ENCODE measurements around the gene GINS1. TPM values are rescaled to one million over a fixed set of nuclear protein-coding genes. Genes with fewer than 3 reads are reported as not detected.

Gene GINS1
- total RNA-seq, 4 donors from 2014 or later = 0.44 to 1.5 (median 0.89) TPM; not detected in 1

DNA sequence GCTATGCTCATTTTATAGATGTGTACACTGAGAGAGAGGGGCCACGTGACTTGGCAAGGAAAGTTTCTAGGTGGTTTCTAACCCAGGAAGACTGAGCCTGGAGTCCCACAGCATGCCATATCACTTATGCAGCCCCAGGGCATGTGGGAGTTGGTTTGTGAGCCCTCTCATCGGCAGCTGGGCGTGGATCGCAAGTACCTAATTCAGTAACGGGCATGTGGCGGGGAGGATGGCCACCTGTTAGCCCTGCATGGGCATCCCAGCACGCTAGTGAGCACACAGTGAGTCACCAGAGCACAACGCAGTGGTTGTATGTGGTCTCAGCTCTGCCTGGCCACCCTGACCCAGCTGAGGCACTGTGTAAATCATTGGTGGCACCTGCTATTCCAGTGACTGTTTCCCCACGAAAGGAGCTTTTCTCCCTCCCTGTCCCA lies 89.5 kb downstream of the GINS1 start:
- DNase-seq = no peak
- Histone ChIP-seq H3K27ac (no peak overlapping the region), H3K4me3 (replicated peaks in 1 of 3) (no peak overlapping the region), H3K36me3 (no peaks in the 10 kb centered on the region), H3K4me1 (no peaks in the 10 kb centered on the region), H3K27me3 (no peaks in the 10 kb centered on the region), H3K9me3 (no peaks in the 10 kb centered on the region)
- no peak for TF ChIP-seq POLR2A (IDR thresholded peaks at IDR 0.05)
- TF ChIP-seq, protein P1, sequence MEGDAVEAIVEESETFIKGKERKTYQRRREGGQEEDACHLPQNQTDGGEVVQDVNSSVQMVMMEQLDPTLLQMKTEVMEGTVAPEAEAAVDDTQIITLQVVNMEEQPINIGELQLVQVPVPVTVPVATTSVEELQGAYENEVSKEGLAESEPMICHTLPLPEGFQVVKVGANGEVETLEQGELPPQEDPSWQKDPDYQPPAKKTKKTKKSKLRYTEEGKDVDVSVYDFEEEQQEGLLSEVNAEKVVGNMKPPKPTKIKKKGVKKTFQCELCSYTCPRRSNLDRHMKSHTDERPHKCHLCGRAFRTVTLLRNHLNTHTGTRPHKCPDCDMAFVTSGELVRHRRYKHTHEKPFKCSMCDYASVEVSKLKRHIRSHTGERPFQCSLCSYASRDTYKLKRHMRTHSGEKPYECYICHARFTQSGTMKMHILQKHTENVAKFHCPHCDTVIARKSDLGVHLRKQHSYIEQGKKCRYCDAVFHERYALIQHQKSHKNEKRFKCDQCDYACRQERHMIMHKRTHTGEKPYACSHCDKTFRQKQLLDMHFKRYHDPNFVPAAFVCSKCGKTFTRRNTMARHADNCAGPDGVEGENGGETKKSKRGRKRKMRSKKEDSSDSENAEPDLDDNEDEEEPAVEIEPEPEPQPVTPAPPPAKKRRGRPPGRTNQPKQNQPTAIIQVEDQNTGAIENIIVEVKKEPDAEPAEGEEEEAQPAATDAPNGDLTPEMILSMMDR (IDR thresholded peaks at IDR 0.05) = no peak
- intact Hi-C loops (cut with DNase I) = no loop called here
- 86 to 93% methylated on average over 2 to 9 of the region's 9 CpGs for WGBS, 2 donors

DNA sequence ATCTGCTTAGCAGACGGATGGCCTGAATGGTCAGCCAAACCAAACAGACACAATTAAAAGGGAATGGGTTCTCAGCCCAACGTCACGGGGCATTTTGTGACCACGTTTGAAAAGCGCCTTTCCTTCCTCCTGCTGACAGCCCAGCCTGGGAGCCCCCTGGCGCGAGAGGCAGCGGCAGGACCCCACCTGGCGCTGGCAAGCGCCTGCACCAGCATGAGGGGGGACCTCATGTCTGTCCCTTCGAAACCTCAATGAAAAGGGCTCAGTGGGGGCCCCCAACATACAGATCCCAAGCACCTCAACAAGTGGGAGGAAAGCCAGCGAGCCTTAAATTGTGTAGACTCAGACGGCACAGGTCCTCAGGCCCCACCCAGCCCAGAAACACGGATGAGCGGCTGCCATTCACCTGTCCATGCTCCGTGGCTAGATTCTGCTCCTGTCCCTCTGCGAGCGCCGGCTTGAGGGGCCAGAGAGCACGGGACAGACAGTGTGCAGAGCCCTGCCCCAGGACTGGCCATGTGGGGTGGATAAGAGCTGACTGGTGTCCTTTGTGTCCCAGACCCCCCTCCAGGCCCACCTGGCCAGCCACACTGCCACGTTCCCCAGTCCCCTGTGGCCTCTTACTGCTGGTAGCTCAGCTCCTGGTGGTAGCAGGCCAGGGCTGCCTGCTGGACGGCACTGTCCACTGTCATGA lies 90.3 kb downstream of the GINS1 start:
- DNase-seq = no peak
- intact Hi-C loops (cut with DNase I) = no loop called here
- no peak overlapping the region for H3K27ac ChIP-seq
- no peaks in the 10 kb centered on the region for H3K36me3 ChIP-seq
- no peak overlapping the region for H3K4me3 ChIP-seq (replicated peaks in 1 of 3)
- H3K27me3 ChIP-seq = no peaks in the 10 kb centered on the region
- no peak for TF ChIP-seq POLR2A (IDR thresholded peaks at IDR 0.05)
- TF ChIP-seq, protein P1 (IDR thresholded peaks at IDR 0.05) = no peak
- H3K4me1 ChIP-seq = no peaks in the 10 kb centered on the region
- no peaks in the 10 kb centered on the region for H3K9me3 ChIP-seq
- WGBS, 2 donors = 84 to 90% methylated on average over 11 to 17 of the region's 22 CpGs

Other genes with a start within 250 kb of the GINS1 start
- 10 to 100 TPM; 51.6 to 75.6 (median 64.9) TPM for gene ENTPD6, start 212.0 kb upstream of the GINS1 start, total RNA-seq
- gene PYGB, start 159.6 kb upstream of the GINS1 start, total RNA-seq = 100 to 1,000 TPM in 1 of 4 donors, 10 to 100 TPM in 3; 83.2 to 141 (median 94.6) TPM
- gene ABHD12, start 16.8 kb upstream of the GINS1 start, total RNA-seq = 100 to 1,000 TPM; 103 to 212 (median 179) TPM
- 10 to 100 TPM; 18.3 to 37.8 (median 23.5) TPM for gene NINL, start 177.9 kb downstream of the GINS1 start, total RNA-seq
- gene NANP, start 216.3 kb downstream of the GINS1 start, total RNA-seq = 1 to 10 TPM; 4.7 to 8.5 (median 6.9) TPM